HepG2 (cell line): ENCODE results near the gene CDSN. TPM values are rescaled to one million over a fixed set of nuclear protein-coding genes. Genes with fewer than 3 reads are reported as not detected.

Experiments used
- E2F1 ChIP-seq: sonication (generic); formaldehyde crosslinking; IDR thresholded peaks from 2 replicates; pipeline ENCODE4 v1.5.0; 2020; ENCODE audit warnings: missing genetic modification reagents
- ELF3 ChIP-seq: IDR thresholded peaks from 2 replicates; pipeline ENCODE4 v1.6.1; 2016; ENCODE audit warnings: missing genetic modification reagents, missing compliant biosample characterization
- ERF ChIP-seq: IDR thresholded peaks from 2 replicates; pipeline ENCODE4 v1.6.1; 2018; ENCODE audit warnings: missing biosample characterization, missing genetic modification reagents
- FOXK2 ChIP-seq: fragments of 450-650 bp; IDR thresholded peaks from 2 replicates; pipeline ENCODE4 v1.6.1; 2016
- FOXO1 ChIP-seq: sonication (generic); formaldehyde crosslinking; IDR thresholded peaks from 2 replicates; pipeline ENCODE4 v1.4.0; 2020; ENCODE audit warnings: missing genetic modification reagents
- GRHL1 ChIP-seq: sonication (generic); formaldehyde crosslinking; conservative IDR thresholded peaks from 2 replicates; pipeline ENCODE4 v1.8.0; 2022; ENCODE audit warnings: missing genetic modification reagents
- KLF6 ChIP-seq: IDR thresholded peaks from 2 replicates; pipeline ENCODE4 v1.8.0; 2016; ENCODE audit warnings: missing biosample characterization, missing genetic modification reagents
- KMT2B ChIP-seq: IDR thresholded peaks from 2 replicates; pipeline ENCODE4 v1.6.1; 2016; ENCODE audit warnings: missing genetic modification reagents, missing compliant biosample characterization
- LCORL ChIP-seq, 2 experiments: fragments of 450-650 bp in 1 of 2; sonication (generic) in 1 of 2; formaldehyde crosslinking in 1 of 2; IDR thresholded peaks; 2 replicates each; pipeline versions ENCODE4 v1.5.0 to v1.6.1; 2017 to 2020; ENCODE audit warnings: antibody characterized with exemption in 1 of 2, missing genetic modification reagents in 1 of 2
- MAX ChIP-seq: IDR thresholded peaks from 2 replicates; pipeline ENCODE4 v1.6.1; 2012; ENCODE audit warnings: inconsistent platforms
- NR3C1 ChIP-seq: sonication (generic); formaldehyde crosslinking; IDR thresholded peaks from 2 replicates; pipeline ENCODE4 v1.4.0; 2020; ENCODE audit warnings: missing genetic modification reagents
- SAP130 ChIP-seq: IDR thresholded peaks from 2 replicates; pipeline ENCODE4 v1.6.1; 2016; ENCODE audit warnings: low read depth
- ZBTB2 ChIP-seq: sonication (generic); formaldehyde crosslinking; IDR thresholded peaks from 2 replicates; pipeline ENCODE4 v1.8.0; 2022; ENCODE audit warnings: low read depth, missing genetic modification reagents
- ZNF205 ChIP-seq: IDR thresholded peaks from 2 replicates; pipeline ENCODE4 v1.6.1; 2018; ENCODE audit warnings: missing biosample characterization, missing genetic modification reagents
- ZNF225 ChIP-seq: sonication (generic); formaldehyde crosslinking; IDR thresholded peaks from 2 replicates; pipeline ENCODE4 v1.4.0; 2020; ENCODE audit warnings: mild to moderate bottlenecking, missing genetic modification reagents
- ZNF354B ChIP-seq: sonication (generic); formaldehyde crosslinking; IDR thresholded peaks from 2 replicates; pipeline ENCODE4 v1.8.0; 2022; ENCODE audit warnings: mild to moderate bottlenecking, missing genetic modification reagents
- ZNF441 ChIP-seq: sonication (generic); formaldehyde crosslinking; IDR thresholded peaks from 2 replicates; pipeline ENCODE4 v1.7.0; 2021; ENCODE audit warnings: missing genetic modification reagents, borderline replicate concordance
- ZNF773 ChIP-seq: sonication (generic); formaldehyde crosslinking; IDR thresholded peaks from 2 replicates; pipeline ENCODE4 v1.4.0; 2020; ENCODE audit warnings: missing genetic modification reagents, borderline replicate concordance
- ZNF782 ChIP-seq: sonication (generic); formaldehyde crosslinking; IDR thresholded peaks from 2 replicates; pipeline ENCODE4 v1.4.0; 2020; ENCODE audit warnings: missing genetic modification reagents, mild to moderate bottlenecking, borderline replicate concordance
- ZNF816 ChIP-seq: sonication (generic); formaldehyde crosslinking; IDR thresholded peaks from 2 replicates; pipeline ENCODE4 v1.8.0; 2022; ENCODE audit warnings: missing genetic modification reagents, mild to moderate bottlenecking, borderline replicate concordance
- polyA plus RNA-seq, 8 experiments: library from polyadenylated mRNA; depleted of rRNA in 3 of 8; stranded (reverse) in 7 of 8; unstranded in 1 of 8; fragments of >200 nt; fragmentation: Illumina TruSeq in 4 of 8; extraction: Trizol in 4 of 8; gene quantifications; 2 replicates each; pipeline versions ENCODE4 v1.2.1 to v1.2.3, GENCODE V29; 2011 to 2016; ENCODE audit warnings: low read depth in 4 of 8, missing spikeins in 1 of 8, mixed read lengths in 1 of 8; ENCODE audit not compliant: insufficient read depth in 1 of 8
- total RNA-seq, 5 experiments: library from RNA; depleted of rRNA; stranded (reverse); fragments of >200 nt; fragmentation: Illumina TruSeq; extraction: Trizol; gene quantifications; 2 replicates each; pipeline ENCODE4 v1.2.3, GENCODE V29; 2016; ENCODE audit warnings: low read depth in 1 of 5
- TF ChIP-seq, protein P1 (sequence below): sonication (generic); formaldehyde crosslinking; IDR thresholded peaks from 2 replicates; pipeline ENCODE4 v1.8.0; 2022; ENCODE audit warnings: missing genetic modification reagents, mild to moderate bottlenecking, moderate library complexity, borderline replicate concordance

The CDSN gene
- total and polyA plus RNA-seq, 2 of the 13 experiments (the other 11 are each of a cell fraction or from before 2014, with no cell fraction given) = not detected

GRCh38 chr6:31158140-31158862 lies 38.1 kb upstream of the CDSN start, which contains the start of gene TCF19 (continued):
- TF ChIP-seq ZNF225 (CRISPR knock-in tag) (peak; percentile 62; the same call in 1 of the 2 replicates), ZNF354B (no peak), ZNF205 (CRISPR knock-in tag) (no peak), MAX (peak; percentile 76), LCORL (IDR thresholded peaks at IDR 0.05) (peak; percentile 60; the same call in 1 of the 2 replicates), LCORL (CRISPR knock-in tag; IDR thresholded peaks at IDR 0.05) (peak; percentile 86), ZNF782 (CRISPR knock-in tag) (peak; percentile 73; the same call in 1 of the 2 replicates), E2F1 (CRISPR knock-in tag) (peak; percentile 100), ZNF441 (CRISPR knock-in tag) (peak; percentile 74; the same call in 1 of the 2 replicates), GRHL1 (peak; percentile 20; the same call in 1 of the 2 replicates), ZNF816 (CRISPR knock-in tag) (peak; percentile 86; the same call in 1 of the 2 replicates), SAP130 (peak; percentile 100), KMT2B (peak; percentile 40; the same call in 1 of the 2 replicates), FOXO1 (CRISPR knock-in tag) (peak; percentile 15; the same call in 1 of the 2 replicates), ZBTB2 (CRISPR knock-in tag) (no peak; the same call in 1 of the 2 replicates), ERF (CRISPR knock-in tag) (no peak), FOXK2 (no peak), KLF6 (CRISPR knock-in tag) (no peak), ELF3 (CRISPR knock-in tag) (peak; percentile 21; the same call in 1 of the 2 replicates), NR3C1 (CRISPR knock-in tag) (no peak), ZNF773 (CRISPR knock-in tag) (no peak)
- TF ChIP-seq, protein P1, sequence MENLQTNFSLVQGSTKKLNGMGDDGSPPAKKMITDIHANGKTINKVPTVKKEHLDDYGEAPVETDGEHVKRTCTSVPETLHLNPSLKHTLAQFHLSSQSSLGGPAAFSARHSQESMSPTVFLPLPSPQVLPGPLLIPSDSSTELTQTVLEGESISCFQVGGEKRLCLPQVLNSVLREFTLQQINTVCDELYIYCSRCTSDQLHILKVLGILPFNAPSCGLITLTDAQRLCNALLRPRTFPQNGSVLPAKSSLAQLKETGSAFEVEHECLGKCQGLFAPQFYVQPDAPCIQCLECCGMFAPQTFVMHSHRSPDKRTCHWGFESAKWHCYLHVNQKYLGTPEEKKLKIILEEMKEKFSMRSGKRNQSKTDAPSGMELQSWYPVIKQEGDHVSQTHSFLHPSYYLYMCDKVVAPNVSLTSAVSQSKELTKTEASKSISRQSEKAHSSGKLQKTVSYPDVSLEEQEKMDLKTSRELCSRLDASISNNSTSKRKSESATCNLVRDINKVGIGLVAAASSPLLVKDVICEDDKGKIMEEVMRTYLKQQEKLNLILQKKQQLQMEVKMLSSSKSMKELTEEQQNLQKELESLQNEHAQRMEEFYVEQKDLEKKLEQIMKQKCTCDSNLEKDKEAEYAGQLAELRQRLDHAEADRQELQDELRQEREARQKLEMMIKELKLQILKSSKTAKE = peak; percentile 54; the same call in 1 of the 2 replicates
